CD4-positive, alpha-beta T cell treated with Interleukin-17A for 4 hours (primary cell): ENCODE results near the gene CDK5.

ENCODE experiments used
- DNase-seq: peaks from one replicate; pipeline ENCODE4 v3.0.0-alpha.2; 2020; ENCODE audit warnings: mixed read lengths

The CDK5 gene

GRCh38 chr7:151071032-151071866 lies 13.6 kb upstream of the CDK5 start:
- DNase-seq = no peak

- DNase-seq = no peak
Measured at GRCh38 chr7:151070574-151070960, 12.9 kb upstream of the CDK5 start.

- no peak for DNase-seq
Measured at GRCh38 chr7:151069841-151070573, 12.3 kb upstream of the CDK5 start.

GRCh38 chr7:151068069-151068773 lies 10.5 kb upstream of the CDK5 start:
- no peak for DNase-seq

- DNase-seq = no peak
Measured at GRCh38 chr7:151066273-151066974, 8.7 kb upstream of the CDK5 start.

- DNase-seq = no peak
Measured at GRCh38 chr7:151065516-151065915, 7.8 kb upstream of the CDK5 start.

DNA sequence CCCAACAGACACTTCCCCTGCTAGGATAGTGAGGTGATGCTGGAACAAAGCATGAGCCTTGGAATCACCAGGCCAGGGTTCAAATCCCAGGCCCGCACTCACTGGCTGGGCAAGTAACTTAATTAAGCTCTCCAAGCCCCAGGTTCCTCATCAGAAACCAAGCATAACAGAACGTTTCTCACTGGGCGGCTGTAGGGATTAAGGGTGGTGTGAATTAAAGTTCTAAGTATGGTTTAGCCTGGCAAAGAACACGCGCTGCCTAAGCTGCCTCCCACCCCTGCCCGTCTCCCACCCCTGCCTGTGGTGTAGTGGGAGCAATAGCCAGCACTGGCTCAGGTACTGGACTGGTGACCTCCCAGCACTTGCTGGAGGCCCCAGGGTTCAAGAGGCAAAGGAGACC lies 7.3 kb upstream of the CDK5 start:
- no peak for DNase-seq

- no peak for DNase-seq
Measured at GRCh38 chr7:151064454-151064853, 6.8 kb upstream of the CDK5 start.

- no peak for DNase-seq
Measured at GRCh38 chr7:151063212-151063561, 5.5 kb upstream of the CDK5 start.

DNA sequence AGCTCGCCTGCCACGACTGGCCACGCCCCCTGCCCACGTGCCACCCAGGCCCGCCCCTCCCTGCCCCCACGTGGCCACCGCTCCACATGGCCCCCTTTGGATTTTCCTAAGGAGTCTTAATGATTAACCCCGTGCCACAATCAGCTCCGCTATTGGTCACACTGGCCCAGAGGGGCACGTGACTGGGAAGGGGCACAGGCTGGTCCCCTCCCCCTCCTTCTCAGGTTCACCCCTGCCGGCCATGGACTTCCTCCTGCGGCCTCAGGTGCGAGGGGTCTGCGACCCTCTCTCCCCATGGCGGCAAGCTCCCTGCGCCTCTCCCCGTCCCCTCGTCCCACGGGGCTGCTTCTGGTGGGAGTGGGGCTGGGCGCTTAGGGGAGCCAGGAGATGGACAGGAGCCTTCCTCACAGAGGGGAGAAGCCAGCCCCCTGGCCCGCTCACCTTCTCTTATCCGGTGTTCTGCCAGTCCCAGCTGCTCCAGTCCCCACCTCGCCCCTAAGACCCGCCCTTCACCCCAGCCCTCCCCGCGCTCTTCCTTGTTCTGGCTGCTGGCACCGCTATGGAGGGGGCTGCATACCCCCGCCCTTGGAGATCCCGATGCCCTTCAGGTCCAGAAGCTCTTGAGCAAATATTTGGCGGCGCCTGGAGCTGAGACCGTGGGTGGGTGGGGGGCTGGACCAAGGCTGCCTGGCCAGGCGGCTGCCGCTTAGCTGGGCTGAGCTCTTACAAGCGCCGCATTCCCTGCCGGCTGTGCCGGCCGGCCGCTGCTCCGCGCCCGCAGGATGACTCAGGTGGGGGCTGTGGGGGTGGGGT lies 4.9 kb upstream of the CDK5 start:
- no peak for DNase-seq

DNA sequence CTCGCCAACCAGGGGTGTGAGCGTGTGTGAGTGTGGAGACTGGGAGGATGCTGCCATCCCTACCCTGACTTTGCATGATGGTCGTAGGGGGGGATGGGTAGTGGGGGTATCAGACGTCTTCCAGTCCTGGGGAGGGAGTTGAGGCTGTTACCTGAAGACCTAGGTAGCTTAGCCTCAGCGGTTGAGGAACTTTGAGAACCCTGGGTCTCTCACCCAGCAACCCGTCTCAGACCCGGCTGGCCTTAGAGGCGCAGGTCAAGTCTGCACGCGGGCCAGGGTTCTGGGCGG lies 4.4 kb upstream of the CDK5 start:
- no peak for DNase-seq

GRCh38 chr7:151061213-151062110 lies 3.8 kb upstream of the CDK5 start:
- DNase-seq = no peak

DNA sequence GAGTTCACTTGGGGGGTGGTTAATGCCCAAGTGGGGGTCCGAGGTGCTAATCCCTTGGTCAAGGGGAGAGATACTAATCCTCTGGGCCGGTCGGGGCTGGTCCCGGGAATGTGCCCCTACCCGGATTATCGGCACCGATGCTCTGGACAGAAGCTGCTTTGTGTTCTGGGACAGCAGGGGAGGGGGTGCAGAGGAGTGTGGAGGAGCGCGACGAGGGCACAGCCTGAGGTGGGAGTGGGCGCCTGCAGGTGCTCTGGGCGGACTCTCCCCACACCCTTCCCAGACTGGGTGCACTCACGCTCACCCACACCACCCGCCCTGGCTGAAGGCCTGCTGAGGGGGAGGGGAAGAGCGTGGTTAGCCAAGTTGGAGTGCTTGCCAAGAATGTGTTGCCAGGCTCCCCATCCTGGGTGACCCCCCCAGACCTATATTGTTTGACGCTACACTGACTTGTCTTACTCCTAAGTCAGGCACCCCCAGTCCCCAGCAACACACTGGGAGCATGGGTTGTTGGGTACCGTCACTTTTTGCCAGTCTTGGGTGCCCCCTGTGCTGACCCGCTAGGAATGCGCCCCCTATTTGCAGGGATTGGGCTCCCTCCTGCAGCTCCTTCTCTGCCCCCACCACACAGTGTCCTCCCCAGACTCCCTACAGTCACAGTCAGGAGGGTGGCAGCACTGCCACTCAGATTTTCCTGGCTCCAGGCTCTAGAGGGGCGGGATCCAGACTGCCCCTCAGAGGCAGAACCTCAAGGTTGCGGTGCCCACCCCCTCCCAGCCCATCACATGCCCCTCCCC lies 2.9 kb upstream of the CDK5 start:
- peak; percentile 13 for DNase-seq

GRCh38 chr7:151060113-151060415 lies 2.4 kb upstream of the CDK5 start:
- DNase-seq = no peak

DNA sequence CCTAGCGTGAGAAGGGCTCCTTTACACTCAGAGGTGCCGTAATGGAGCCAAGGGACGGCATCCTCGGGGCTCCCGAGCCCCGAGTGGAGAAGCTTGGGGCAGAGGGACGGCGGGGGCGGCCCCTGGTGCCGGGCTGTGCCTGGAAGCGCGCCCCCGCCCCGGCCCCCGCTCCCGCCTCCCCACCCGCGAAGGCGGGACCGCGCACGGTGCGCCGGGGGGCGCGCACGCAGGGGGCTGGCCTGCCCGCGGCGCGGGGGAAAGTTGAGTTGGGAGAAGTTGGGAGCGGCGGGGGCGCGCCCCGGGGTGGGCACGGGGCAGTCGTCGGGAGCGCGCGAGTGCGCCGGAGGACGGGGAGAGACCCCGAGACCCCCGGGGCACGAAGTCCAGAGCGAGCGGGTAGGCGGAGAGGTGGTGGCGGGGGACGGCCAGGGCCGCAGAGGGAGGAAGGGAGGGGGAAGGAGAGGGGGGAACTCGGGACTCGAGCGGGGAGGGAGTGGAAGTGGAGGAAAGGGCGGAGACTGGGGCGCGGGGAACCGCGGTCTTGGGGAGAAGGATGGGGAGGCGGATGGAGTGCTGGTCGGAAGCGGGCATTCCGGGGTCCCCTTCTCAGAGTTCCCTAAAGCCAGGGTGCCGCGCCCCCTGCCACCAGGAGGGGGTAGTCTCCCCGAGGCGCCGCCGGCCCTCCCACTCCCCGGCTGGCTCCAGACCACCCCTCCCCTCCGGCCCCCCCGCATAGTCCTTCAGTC lies 1.8 kb upstream of the CDK5 start, which contains the start of gene SLC4A2:
Gene SLC4A2, plus strand, starts transcription at position 223 of the 746 bp plus-strand sequence. CDS start 2,399 bp downstream, outside the sequence.
- peak; percentile 84 for DNase-seq

DNA sequence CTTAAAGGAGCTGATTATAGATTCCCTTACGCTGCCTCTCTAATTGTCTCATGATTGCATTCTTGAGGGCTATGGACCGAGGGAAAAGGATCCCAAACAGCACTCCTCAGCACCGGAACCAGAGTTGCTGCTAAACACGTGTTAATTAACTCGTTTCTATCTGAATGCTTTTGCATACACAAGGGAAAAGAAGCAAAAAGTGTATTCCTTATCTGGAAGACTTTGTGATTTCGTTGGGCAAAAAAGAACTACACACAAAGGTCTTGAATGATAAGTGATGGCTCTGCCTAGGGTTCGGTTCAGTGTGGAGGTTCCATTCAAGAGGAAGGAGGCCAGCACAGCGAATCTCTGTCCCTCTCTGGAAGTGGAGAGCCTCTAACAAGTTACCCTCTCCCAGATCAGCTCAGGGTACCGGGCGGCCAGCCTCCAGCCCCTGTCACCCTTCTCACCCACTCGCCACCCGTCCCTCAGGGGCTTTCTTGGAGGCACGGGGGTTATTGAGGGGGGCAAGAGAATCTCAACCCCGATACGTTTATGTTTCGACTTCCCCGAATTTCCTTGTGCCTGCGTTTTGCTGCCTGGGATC lies 1.2 kb upstream of the CDK5 start:
- peak; percentile 16 for DNase-seq

GRCh38 chr7:151057989-151058780 lies 488 bp upstream of the CDK5 start:
- DNase-seq = peak; percentile 97

- no peak for DNase-seq
Measured at GRCh38 chr7:151056666-151057505, 811 bp downstream of the CDK5 start.
